Fibroblast of villous mesenchyme (primary cell): ENCODE data around the gene LIMK2. TPM values are rescaled to one million over a fixed set of nuclear protein-coding genes. Genes with fewer than 3 reads are reported as not detected.

Experiments
- DNase-seq: peaks from one replicate; pipeline ENCODE4 v3.0.0-alpha.2; 2010; ENCODE audit warnings: low read depth
- H3K4me3 ChIP-seq: 2 replicates; pipeline ENCODE4 v1.5.1; 2011; ENCODE audit warnings: low read depth, mild to moderate bottlenecking, low read length
- CTCF ChIP-seq: IDR thresholded peaks from 2 replicates; pipeline ENCODE4 v1.5.1; 2012; ENCODE audit warnings: low read depth, mild to moderate bottlenecking, low read length; ENCODE audit not compliant: insufficient read depth
- total RNA-seq: library from RNA; depleted of rRNA; stranded (reverse); fragments of >200 nt; gene quantifications from 2 replicates; pipeline ENCODE4 v1.2.3, GENCODE V29; 2012

LIMK2 gene
- total RNA-seq, 1 donor = 50.1 TPM

GRCh38 chr22:31253949-31254348, 41.9 kb downstream of the LIMK2 start:
- no peak for DNase-seq
- no peak overlapping the region for H3K4me3 ChIP-seq
- no peak for TF ChIP-seq CTCF

GRCh38 chr22:31259798-31260473, 47.8 kb downstream of the LIMK2 start:
- H3K4me3 ChIP-seq = no peak overlapping the region
- no peak for TF ChIP-seq CTCF
- no peak for DNase-seq

GRCh38 chr22:31260474-31260856, 48.4 kb downstream of the LIMK2 start:
- no peak for DNase-seq
- H3K4me3 ChIP-seq = no peak overlapping the region
- TF ChIP-seq CTCF = no peak

GRCh38 chr22:31262312-31263133, 50.4 kb downstream of the LIMK2 start:
- DNase-seq = no peak
- TF ChIP-seq CTCF = no peak
- no peak overlapping the region for H3K4me3 ChIP-seq

GRCh38 chr22:31263896-31264640, 52.0 kb downstream of the LIMK2 start:
- no peak for TF ChIP-seq CTCF
- no peak overlapping the region for H3K4me3 ChIP-seq
- DNase-seq = no peak

- H3K4me3 ChIP-seq = no peak overlapping the region
- no peak for TF ChIP-seq CTCF
- DNase-seq = no peak
These were observed 56.2 kb downstream of the LIMK2 start for GRCh38 chr22:31268281-31268680.
